HepG2 (cell line): ENCODE measurements around the gene COQ8A. TPM values are rescaled to one million over a fixed set of nuclear protein-coding genes. Genes with fewer than 3 reads are reported as not detected.
A peak's percentile ranks its signal among the peaks of the same experiment; 100 is the strongest.

Experiments
- AGO1 ChIP-seq: fragments of 200-400 bp; formaldehyde crosslinking; IDR thresholded peaks from 2 replicates; pipeline ENCODE4 v1.6.1; 2017; ENCODE audit warnings: mild to moderate bottlenecking, low read depth, low read length, moderate library complexity; ENCODE audit not compliant: poor library complexity, severe bottlenecking
- ARNTL ChIP-seq: sonication (generic); formaldehyde crosslinking; IDR thresholded peaks from 2 replicates; pipeline ENCODE4 v1.4.0; 2020; ENCODE audit warnings: mild to moderate bottlenecking, missing genetic modification reagents
- EEA1 ChIP-seq: sonication (generic); formaldehyde crosslinking; IDR thresholded peaks from 2 replicates; pipeline ENCODE4 v1.5.1; 2020; ENCODE audit warnings: mild to moderate bottlenecking, missing genetic modification reagents, borderline replicate concordance
- EP300 ChIP-seq, 3 experiments: sonication (generic) in 1 of 3; formaldehyde crosslinking in 1 of 3; IDR thresholded peaks; 2 replicates each; pipeline versions ENCODE4 v1.5.1 to v1.6.1; 2011 to 2020; ENCODE audit warnings: low read depth in 2 of 3, low read length in 2 of 3, borderline replicate concordance in 1 of 3, improper control_type of control experiment in 1 of 3, mild to moderate bottlenecking in 1 of 3, missing genetic modification reagents in 1 of 3, moderate library complexity in 1 of 3
- GPBP1L1 ChIP-seq: sonication (generic); formaldehyde crosslinking; IDR thresholded peaks from 2 replicates; pipeline ENCODE4 v1.5.0; 2020; ENCODE audit warnings: mild to moderate bottlenecking, missing genetic modification reagents
- KAT7 ChIP-seq: IDR thresholded peaks from 2 replicates; pipeline ENCODE4 v1.6.1; 2018; ENCODE audit warnings: borderline replicate concordance, missing compliant biosample characterization
- KDM1A ChIP-seq: IDR thresholded peaks from 2 replicates; pipeline ENCODE4 v1.6.1; 2016; ENCODE audit warnings: missing compliant biosample characterization
- NFIC ChIP-seq: IDR thresholded peaks from 2 replicates; pipeline ENCODE4 v1.6.1; 2012; ENCODE audit warnings: mild to moderate bottlenecking, low read length, inconsistent platforms
- RBFOX2 ChIP-seq: fragments of 200-400 bp; formaldehyde crosslinking; IDR thresholded peaks from 2 replicates; pipeline ENCODE4 v1.6.1; 2017; ENCODE audit warnings: low read depth, mild to moderate bottlenecking, low read length
- ZBTB20 ChIP-seq: sonication (generic); formaldehyde crosslinking; IDR thresholded peaks from 2 replicates; pipeline ENCODE4 v1.8.1; 2023; ENCODE audit warnings: missing genetic modification reagents, low read depth, mild to moderate bottlenecking, borderline replicate concordance
- ZKSCAN8 ChIP-seq: IDR thresholded peaks from 2 replicates; pipeline ENCODE4 v1.6.1; 2016; ENCODE audit warnings: borderline replicate concordance, missing genetic modification reagents, missing compliant biosample characterization
- ZNF317 ChIP-seq: sonication (generic); formaldehyde crosslinking; IDR thresholded peaks from 2 replicates; pipeline ENCODE4 v1.5.0; 2020; ENCODE audit warnings: mild to moderate bottlenecking, missing genetic modification reagents
- ZNF362 ChIP-seq: sonication (generic); formaldehyde crosslinking; IDR thresholded peaks from 2 replicates; pipeline ENCODE4 v1.4.0; 2020; ENCODE audit warnings: missing genetic modification reagents, mild to moderate bottlenecking, borderline replicate concordance
- ZNF430 ChIP-seq: sonication (generic); formaldehyde crosslinking; IDR thresholded peaks from 2 replicates; pipeline ENCODE4 v1.9.0; 2021; ENCODE audit warnings: mild to moderate bottlenecking, missing genetic modification reagents
- ZNF557 ChIP-seq: sonication (generic); formaldehyde crosslinking; IDR thresholded peaks from 2 replicates; pipeline ENCODE4 v1.4.0; 2020; ENCODE audit warnings: missing genetic modification reagents
- ZNF646 ChIP-seq: sonication (generic); formaldehyde crosslinking; IDR thresholded peaks from 2 replicates; pipeline ENCODE4 v1.9.0; 2021; ENCODE audit warnings: mild to moderate bottlenecking, missing genetic modification reagents
- ZNF724P ChIP-seq: sonication (generic); formaldehyde crosslinking; IDR thresholded peaks from 2 replicates; pipeline ENCODE4 v1.8.0; 2022; ENCODE audit warnings: missing genetic modification reagents, borderline replicate concordance
- ZSCAN12 ChIP-seq: sonication (generic); formaldehyde crosslinking; IDR thresholded peaks from 2 replicates; pipeline ENCODE4 v1.9.0; 2021; ENCODE audit warnings: mild to moderate bottlenecking, missing genetic modification reagents
- polyA plus RNA-seq, 8 experiments: library from polyadenylated mRNA; depleted of rRNA in 3 of 8; stranded (reverse) in 7 of 8; unstranded in 1 of 8; fragments of >200 nt; fragmentation: Illumina TruSeq in 4 of 8; extraction: Trizol in 4 of 8; gene quantifications; 2 replicates each; pipeline versions ENCODE4 v1.2.1 to v1.2.3, GENCODE V29; 2011 to 2016; ENCODE audit warnings: low read depth in 4 of 8, missing spikeins in 1 of 8, mixed read lengths in 1 of 8; ENCODE audit not compliant: insufficient read depth in 1 of 8
- total RNA-seq, 5 experiments: library from RNA; depleted of rRNA; stranded (reverse); fragments of >200 nt; fragmentation: Illumina TruSeq; extraction: Trizol; gene quantifications; 2 replicates each; pipeline ENCODE4 v1.2.3, GENCODE V29; 2016; ENCODE audit warnings: low read depth in 1 of 5

COQ8A gene
- total and polyA plus RNA-seq, 2 of the 13 experiments (the other 11 are each of a cell fraction or from before 2014, with no cell fraction given) = 60.4 to 88.7 TPM

- TF ChIP-seq EEA1 = peak; percentile 70; the same call in 1 of the 2 replicates
- peak; percentile 96 for TF ChIP-seq RBFOX2
- no peak for TF ChIP-seq NFIC
- 0 out of 2 replicates have a peak, but pooled peaks have one; percentile 57 for TF ChIP-seq KAT7
- TF ChIP-seq ZNF646 = no peak
- TF ChIP-seq GPBP1L1 (CRISPR knock-in tag) = no peak
- 0 out of 2 replicates have a peak, but pooled peaks have one; percentile 45 for TF ChIP-seq ZKSCAN8 (CRISPR knock-in tag)
- 0 out of 2 replicates have a peak, but pooled peaks have one; percentile 70 for TF ChIP-seq ARNTL (CRISPR knock-in tag)
- peak; percentile 87; the same call in 1 of the 2 replicates for TF ChIP-seq ZBTB20 (CRISPR knock-in tag)
- peak; percentile 92 for TF ChIP-seq ZNF317
- TF ChIP-seq ZSCAN12 (CRISPR knock-in tag) = peak; percentile 35; the same call in 1 of the 2 replicates
- TF ChIP-seq ZNF362 (CRISPR knock-in tag) = 0 out of 2 replicates have a peak, but pooled peaks have one; percentile 28
- TF ChIP-seq EP300 (IDR thresholded peaks at IDR 0.05; ENCODE audit: low read depth in 2 of 2, low read length in 2 of 2) = 0 out of 4 replicates have a peak, but pooled peaks of 1 of the 2 experiments have one; percentile 7
- no peak for TF ChIP-seq EP300 (CRISPR knock-in tag; IDR thresholded peaks at IDR 0.05; ENCODE audit: borderline replicate concordance)
- peak; percentile 12 for TF ChIP-seq AGO1
- peak; percentile 87; the same call in 1 of the 2 replicates for TF ChIP-seq ZNF724P (CRISPR knock-in tag)
- TF ChIP-seq KDM1A (CRISPR knock-in tag) = no peak
- peak; percentile 91; the same call in 1 of the 2 replicates for TF ChIP-seq ZNF430 (CRISPR knock-in tag)
- no peak; the same call in 1 of the 2 replicates for TF ChIP-seq ZNF557 (CRISPR knock-in tag)
These were observed 561 bp upstream of the COQ8A start (continued) for GRCh38 chr1:226939438-226940028.
